Skeletal muscle satellite cell (primary cell): Measurements from ENCODE around the gene RPS21.
"Not testable (repeated sequence)": the region's sequence is repeated elsewhere in the genome, so short reads cannot be mapped to it uniquely, and the experiment has no call there.

ENCODE experiments used
- H3K27me3 ChIP-seq: 2 replicates; pipeline ENCODE4 v1.7.0; 2013; ENCODE audit warnings: low read length; ENCODE audit not compliant: control insufficient read depth, insufficient read depth
- H3K36me3 ChIP-seq: 2 replicates; pipeline ENCODE4 v1.7.0; 2013; ENCODE audit warnings: mild to moderate bottlenecking, control low read depth, low read length; ENCODE audit not compliant: insufficient read depth
- H3K4me1 ChIP-seq: 2 replicates; pipeline ENCODE4 v1.7.0; 2013; ENCODE audit warnings: low read length; ENCODE audit not compliant: control insufficient read depth, insufficient read depth
- H3K4me2 ChIP-seq: 2 replicates; pipeline ENCODE4 v1.7.0; 2013; ENCODE audit warnings: mild to moderate bottlenecking, low read length
- H3K4me3 ChIP-seq: 2 replicates; pipeline ENCODE4 v1.7.0; 2013; ENCODE audit warnings: low read length
- H3K9ac ChIP-seq: 2 replicates; pipeline ENCODE4 v1.7.0; 2013; ENCODE audit warnings: mild to moderate bottlenecking, low read depth, low read length, moderate library complexity
- H3K9me3 ChIP-seq: replicated peaks from 2 replicates; pipeline ENCODE4 v1.7.0; 2013; ENCODE audit warnings: mild to moderate bottlenecking, control low read depth, low read length

RPS21 gene

DNA sequence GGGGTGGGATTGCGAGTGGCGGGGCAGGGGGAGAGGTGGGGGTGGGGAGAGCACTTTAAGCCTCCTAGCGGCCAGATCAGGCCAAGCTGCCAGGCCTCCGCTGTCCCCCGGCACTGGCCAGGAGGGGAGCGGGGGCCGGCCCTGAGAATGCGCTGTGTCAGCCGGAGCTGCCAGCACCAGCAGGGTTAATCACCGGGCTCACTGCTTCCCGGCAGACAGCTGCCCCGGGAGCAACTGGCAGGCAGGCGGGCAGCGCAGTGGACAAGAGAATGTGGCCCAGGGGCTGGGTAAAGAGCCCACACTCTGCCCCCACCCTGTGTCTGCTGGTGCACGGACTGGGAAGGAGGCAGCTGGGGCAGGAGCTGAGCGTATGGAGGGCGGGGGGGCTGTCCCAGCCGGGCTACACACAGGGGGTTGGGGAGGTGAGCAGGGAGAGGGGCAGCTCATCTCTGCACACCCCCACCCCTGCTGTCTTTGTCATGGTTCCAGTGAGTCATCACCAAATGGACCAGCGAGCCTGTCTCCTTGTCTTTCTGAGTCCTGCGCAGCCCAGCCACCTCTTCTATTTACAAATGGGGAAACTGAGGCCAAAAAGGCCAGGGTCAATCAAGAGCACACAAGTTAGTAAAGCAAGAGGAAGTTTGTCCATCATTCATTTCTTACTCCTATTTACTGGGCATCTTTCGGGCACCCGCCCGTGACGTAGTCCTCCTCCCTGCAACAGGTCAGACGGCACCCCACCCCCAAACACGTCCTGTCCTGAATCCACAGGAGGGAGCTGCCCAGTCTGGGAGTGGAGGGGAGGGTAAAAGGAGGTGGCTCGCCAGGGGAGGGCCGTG lies 17.7 kb upstream of the RPS21 start:
- peak overlapping the region; percentile 51 for H3K4me3 ChIP-seq
- H3K4me2 ChIP-seq: peak overlapping the region; percentile 77
- H3K9ac ChIP-seq: no peak overlapping the region
- H3K36me3 ChIP-seq: no peaks in the 10 kb centered on the region
- H3K9me3 ChIP-seq: no peaks in the 10 kb centered on the region
- H3K4me1 ChIP-seq: peaks cover 58% of the 10 kb centered on the region
- no peaks in the 10 kb centered on the region for H3K27me3 ChIP-seq

DNA sequence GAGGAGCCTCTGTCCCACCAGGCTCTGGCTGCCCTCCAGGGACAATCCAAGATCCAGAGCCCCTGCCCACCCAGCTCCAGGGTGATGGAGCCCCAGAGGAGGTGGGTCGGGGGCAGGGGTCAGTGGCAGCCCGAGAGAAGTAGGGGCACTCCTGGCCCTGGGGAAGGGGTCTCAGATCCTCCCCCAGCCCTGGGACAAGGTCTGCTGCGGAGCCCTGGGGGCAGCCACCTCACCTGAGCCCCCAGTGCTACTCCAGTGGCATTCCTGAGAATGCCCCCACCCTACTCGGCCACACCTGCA lies 17.1 kb upstream of the RPS21 start:
- no peaks in the 10 kb centered on the region for H3K27me3 ChIP-seq
- H3K9me3 ChIP-seq: no peaks in the 10 kb centered on the region
- peak overlapping the region; percentile 77 for H3K4me2 ChIP-seq
- H3K4me1 ChIP-seq: peaks cover 56% of the 10 kb centered on the region
- H3K36me3 ChIP-seq: no peaks in the 10 kb centered on the region
- no peak overlapping the region for H3K4me3 ChIP-seq
- no peak overlapping the region for H3K9ac ChIP-seq

DNA sequence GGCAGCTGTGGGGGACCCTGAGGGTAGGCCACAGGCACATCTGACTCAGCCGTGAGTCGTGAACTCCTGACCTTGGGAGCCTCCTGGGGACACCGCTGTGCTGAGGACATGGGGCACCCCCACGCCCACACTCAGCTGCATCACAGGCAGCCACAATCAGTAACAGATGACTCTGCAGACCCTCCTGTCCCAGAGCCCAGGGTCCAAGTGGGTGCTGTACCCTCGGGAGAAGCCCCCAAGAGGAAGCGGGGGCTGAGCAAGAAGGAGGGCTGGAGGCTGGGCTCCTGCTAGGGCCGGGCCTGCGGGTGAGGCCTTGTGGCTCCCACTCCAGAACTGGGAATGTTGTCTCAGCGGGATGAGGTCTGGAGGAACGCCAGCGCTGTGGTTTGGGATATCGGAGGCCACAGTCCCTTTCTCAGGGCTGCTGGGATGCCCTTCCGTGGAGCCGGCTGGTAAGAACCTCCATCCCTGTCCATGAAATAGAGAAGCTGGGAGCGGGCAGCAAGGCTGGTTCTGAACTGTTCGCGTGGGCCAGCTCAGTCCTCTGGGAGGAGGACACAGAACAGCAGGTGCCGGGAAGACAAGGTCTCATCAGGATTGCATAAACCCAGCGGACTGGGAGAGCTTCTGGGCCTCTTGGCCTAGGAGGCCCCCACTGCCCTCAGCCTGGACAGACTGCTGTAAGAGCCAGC lies 16.6 kb upstream of the RPS21 start:
- H3K9me3 ChIP-seq: no peaks in the 10 kb centered on the region
- peaks cover 56% of the 10 kb centered on the region for H3K4me1 ChIP-seq
- no peaks in the 10 kb centered on the region for H3K27me3 ChIP-seq
- H3K9ac ChIP-seq: no peak overlapping the region
- peak overlapping the region; percentile 77 for H3K4me2 ChIP-seq
- H3K36me3 ChIP-seq: no peaks in the 10 kb centered on the region
- H3K4me3 ChIP-seq: no peak overlapping the region

DNA sequence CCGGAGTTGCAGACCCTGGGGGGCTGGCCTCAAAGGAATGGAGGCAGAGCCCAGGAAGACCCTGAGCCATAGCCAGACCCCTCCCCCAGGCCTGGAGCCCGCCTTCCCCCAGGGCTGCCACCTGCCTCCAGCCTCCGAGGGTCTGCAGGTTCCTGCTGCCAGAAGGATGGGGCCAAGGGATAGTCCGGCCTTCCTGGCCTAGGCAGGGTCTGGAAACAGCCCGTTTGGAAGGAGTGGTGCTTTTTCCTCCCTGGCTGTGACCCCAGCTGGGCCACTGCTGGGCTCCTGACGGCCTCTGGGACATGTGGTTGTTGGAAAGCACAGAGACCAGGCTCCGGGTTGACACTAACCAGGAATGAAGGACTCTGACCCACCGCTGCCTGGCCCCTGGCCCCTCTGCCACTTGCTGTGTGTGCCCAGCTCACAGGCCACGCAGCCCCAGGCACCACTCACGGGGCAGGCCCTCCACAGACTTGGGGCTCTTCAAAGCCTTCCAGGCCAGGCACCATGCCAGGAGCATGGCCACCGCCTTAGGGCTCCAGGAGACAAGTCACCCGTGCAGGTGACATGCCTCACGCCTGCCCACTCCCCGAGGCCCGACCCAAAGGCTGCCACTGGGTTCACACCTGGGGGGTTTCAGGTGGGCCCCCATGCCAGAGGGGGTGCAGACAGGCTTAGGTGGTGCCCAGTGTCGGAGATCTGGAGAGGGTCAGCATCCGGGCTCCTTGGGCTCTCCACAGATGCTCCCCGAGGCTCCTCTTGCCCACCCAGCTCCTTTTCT lies 15.9 kb upstream of the RPS21 start:
- Histone ChIP-seq H3K4me2 (no peak overlapping the region), H3K9me3 (no peaks in the 10 kb centered on the region), H3K9ac (no peak overlapping the region), H3K4me1 (peaks cover 51% of the 10 kb centered on the region), H3K4me3 (no peak overlapping the region), H3K27me3 (no peaks in the 10 kb centered on the region), H3K36me3 (no peaks in the 10 kb centered on the region)

DNA sequence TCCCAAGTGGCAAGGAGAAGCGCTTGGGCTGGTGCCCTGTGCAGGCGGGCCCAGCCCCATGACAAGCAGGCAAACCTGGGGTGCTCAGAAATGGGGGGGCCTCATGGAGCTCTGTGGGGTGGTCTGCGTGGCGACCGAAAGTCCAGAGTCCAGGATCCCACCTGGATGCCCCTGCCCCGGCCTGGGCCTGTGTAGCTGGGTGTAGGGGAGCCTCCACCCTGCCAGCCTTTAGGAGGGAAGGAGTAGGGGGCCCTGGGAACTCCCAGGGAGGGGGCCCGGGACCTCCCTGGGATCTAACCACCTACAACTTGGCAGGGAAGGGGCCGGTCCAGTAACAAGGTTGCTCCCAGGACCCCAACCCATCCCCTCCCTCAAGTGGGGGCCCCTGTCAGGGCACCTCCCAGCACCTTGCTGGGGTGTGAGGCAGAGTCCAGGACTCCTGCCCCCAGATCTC lies 15.3 kb upstream of the RPS21 start:
- no peak overlapping the region for H3K4me2 ChIP-seq
- no peaks in the 10 kb centered on the region for H3K9me3 ChIP-seq
- no peak overlapping the region for H3K4me3 ChIP-seq
- no peaks in the 10 kb centered on the region for H3K36me3 ChIP-seq
- peaks cover 52% of the 10 kb centered on the region for H3K4me1 ChIP-seq
- H3K9ac ChIP-seq: no peak overlapping the region
- no peaks in the 10 kb centered on the region for H3K27me3 ChIP-seq

DNA sequence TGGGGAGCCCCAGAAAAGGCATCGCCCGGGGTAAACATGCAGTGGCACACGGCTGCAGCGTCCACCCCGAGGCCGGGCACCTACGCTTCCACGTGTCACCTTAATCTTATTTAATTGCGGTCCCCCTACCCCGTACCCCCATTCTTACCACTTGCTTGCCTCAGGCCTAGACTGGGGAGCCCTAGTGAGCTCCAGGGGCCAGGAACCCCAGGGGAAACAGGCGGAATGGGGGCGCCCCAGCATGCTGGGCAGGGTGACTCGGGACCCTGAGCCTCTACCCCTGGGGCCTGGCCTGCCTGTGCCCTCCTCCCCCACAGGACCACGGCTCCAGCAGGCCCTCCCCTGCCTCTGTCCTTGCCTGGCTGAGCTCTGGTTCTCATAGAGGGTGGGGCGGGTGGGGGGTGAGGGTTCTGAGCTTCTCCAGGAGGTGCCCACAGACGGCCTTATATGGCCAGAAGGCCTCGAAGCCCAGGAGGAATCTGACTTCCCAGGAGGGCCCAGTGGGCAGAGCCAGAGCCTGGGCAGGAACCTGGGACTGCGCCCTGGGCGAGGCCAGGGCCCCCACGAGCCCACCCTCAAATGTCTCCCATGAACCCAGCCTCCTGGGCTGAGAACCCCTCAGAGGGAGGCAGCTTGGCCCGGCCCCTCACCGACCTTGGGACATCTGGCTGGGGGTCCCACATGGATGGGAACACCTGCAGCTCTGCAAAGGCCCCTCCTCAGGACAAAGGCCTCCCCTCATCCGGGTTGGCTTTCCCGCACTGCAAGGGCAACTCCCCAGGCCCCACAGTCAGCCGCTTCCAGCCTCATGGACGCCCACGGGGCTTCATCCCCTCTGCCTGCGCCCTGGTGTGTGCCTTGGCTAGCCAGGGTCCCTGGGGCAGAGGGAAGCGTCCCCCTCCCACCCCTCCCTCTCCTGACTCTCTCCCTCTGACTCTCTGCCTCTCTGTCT lies 14.6 kb upstream of the RPS21 start:
- Histone ChIP-seq H3K4me1 (peaks cover 51% of the 10 kb centered on the region), H3K4me3 (no peak overlapping the region), H3K36me3 (no peaks in the 10 kb centered on the region), H3K9me3 (no peaks in the 10 kb centered on the region), H3K4me2 (no peak overlapping the region), H3K9ac (no peak overlapping the region), H3K27me3 (no peaks in the 10 kb centered on the region)

DNA sequence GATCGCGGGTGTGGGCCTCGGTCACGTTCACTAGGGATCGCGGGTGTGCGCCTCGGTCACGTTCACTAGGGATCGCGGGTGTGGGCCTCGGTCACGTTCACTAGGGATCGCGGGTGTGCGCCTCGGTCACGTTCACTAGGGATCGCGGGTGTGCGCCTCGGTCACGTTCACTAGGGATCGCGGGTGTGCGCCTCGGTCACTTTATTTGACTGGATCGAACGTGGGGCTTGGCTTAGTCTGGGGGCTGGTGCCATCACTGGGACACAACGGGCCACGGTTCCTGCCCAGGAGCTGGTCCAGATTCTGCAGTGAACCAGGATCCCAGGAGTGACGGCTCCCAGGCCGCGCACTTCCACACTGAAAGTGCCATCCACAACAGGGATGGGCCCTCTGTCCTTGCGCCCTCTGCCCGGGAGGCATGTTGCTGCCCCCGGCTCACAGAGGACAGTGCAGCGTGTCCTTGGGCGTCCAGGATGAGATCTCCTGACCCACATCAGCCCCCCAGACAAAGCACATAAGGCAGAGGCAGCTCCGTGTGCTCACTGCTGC lies 13.2 kb upstream of the RPS21 start:
- not testable (repeated sequence) for H3K4me2 ChIP-seq, H3K9ac ChIP-seq, H3K27me3 ChIP-seq, H3K9me3 ChIP-seq, H3K36me3 ChIP-seq, H3K4me3 ChIP-seq
- peaks cover 42% of the 10 kb centered on the region for H3K4me1 ChIP-seq

DNA sequence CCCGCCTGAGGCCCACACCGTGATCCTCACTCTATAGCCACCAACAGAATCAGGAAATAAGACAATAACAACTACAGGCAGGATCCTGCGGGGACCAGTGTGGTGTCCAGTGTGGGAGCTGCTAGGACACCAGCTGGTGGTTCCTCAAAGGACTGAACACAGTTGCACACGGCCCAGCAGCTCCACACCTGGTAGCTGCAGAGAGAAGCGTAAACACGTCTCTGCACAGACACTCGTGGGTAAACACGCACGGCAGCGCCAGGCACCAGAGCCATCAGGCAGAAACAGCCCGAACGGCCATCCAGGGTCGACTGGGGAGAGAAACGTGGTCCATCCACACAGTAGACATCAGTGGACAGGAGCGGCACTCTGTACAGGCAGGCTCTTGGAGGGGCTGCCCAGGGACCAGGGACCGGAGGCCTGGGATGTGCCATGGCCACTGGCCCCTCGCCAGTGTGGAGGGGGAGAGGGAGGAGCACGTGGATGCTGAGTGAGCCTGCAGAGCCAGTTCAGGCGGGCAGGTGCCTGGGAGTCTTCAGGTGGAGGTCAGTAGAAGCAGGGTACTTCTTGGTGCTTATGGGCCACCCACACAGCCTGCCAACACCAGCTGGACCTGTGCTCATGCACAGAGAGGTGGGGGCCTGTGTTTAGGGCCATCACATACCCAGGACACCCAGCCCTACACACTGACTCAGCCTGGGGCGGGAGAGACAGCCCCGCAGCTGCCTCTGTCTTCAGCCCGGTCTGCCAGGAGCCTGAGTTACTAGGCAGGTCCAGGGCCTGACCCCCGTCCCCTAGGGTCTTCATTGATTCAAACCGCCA lies 12.4 kb upstream of the RPS21 start:
- H3K9ac ChIP-seq: no peak overlapping the region
- peaks cover 35% of the 10 kb centered on the region for H3K4me1 ChIP-seq
- no peaks in the 10 kb centered on the region for H3K9me3 ChIP-seq
- no peaks in the 10 kb centered on the region for H3K27me3 ChIP-seq
- H3K36me3 ChIP-seq: no peaks in the 10 kb centered on the region
- H3K4me3 ChIP-seq: no peak overlapping the region
- no peak overlapping the region for H3K4me2 ChIP-seq

DNA sequence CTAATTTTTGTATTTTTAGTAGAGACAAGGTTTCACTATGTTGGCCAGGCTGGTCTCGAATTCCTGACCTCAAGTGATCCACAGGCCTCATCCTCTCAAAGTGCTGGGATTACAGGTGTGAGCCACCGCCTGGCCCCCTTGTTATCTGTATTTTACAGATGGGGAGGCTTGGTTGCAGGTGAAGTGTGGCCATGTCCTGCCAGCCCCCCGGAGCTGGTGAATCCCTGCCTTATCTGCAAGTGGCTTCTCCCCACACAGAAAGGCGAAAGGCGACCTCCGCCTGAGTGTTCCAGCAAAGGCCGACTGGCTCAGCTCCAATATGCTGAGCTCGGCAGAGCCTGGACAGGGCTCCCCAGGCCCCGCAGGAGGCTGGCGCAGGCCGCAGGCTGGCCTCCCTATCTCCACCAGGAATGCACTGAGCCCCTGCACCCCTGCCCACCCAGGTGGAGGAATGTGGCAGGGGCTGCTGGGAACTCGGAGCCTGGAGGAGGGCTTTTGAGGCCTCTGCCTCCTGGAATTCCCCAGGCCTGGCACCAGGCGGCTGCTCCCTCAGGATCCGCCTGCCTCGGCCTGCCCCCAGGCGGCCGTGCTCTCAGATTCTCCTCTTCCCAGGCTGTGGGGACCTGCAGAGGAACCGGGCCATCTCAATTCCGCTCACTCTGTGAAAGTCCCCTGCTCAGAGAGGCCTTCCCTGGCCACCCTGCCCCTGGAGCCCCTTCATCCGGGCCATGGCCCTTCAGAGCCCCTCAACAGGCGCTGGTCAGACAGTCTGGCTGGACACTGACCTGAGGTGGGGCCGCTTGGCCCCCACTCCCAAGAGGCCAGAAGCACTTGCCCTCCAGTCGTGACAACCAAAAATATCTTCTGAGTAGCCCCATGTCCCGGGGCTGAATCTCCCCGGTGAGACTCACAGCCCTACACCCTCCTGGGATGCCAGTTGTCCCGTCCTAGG lies 10.5 kb upstream of the RPS21 start:
- Histone ChIP-seq H3K9me3 (no peaks in the 10 kb centered on the region), H3K4me1 (peaks cover 29% of the 10 kb centered on the region), H3K9ac (no peak overlapping the region), H3K4me3 (no peak overlapping the region), H3K27me3 (no peaks in the 10 kb centered on the region), H3K36me3 (no peaks in the 10 kb centered on the region), H3K4me2 (no peak overlapping the region)
